Muscle layer of colon (tissue), 2 donors: Measurements from ENCODE around the gene MS4A6E.

Experiments used
- H3K27ac ChIP-seq: one replicate; pipeline ENCODE4 v1.7.0; 2013; ENCODE audit warnings: low read depth, mild to moderate bottlenecking, low read length, moderate library complexity
- H3K27me3 ChIP-seq, 2 donors: one replicate each; pipeline ENCODE4 v1.7.0; 2013; ENCODE audit warnings: low read length in 2 of 2, mild to moderate bottlenecking in 2 of 2; ENCODE audit not compliant: insufficient read depth in 2 of 2, control insufficient read depth in 1 of 2
- H3K36me3 ChIP-seq: one replicate; pipeline ENCODE4 v1.7.0; 2013; ENCODE audit warnings: mild to moderate bottlenecking, low read length; ENCODE audit not compliant: insufficient read depth
- H3K4me1 ChIP-seq: one replicate; pipeline ENCODE4 v1.7.0; 2013; ENCODE audit warnings: mild to moderate bottlenecking, low read length; ENCODE audit not compliant: insufficient read depth
- H3K4me3 ChIP-seq, 2 donors: one replicate each; pipeline ENCODE4 v1.7.0; 2013; ENCODE audit warnings: low read length in 2 of 2, low read depth in 1 of 2, mild to moderate bottlenecking in 1 of 2, moderate library complexity in 1 of 2
- H3K9ac ChIP-seq: one replicate; pipeline ENCODE4 v1.7.0; 2013; ENCODE audit warnings: low read length
- H3K9me3 ChIP-seq: one replicate; pipeline ENCODE4 v1.7.0; 2013; ENCODE audit warnings: mild to moderate bottlenecking, low read length
- donor health status: abdominal sarcoma.
- donor health status: Adenocarcinoma of cecum.

MS4A6E gene

GRCh38 chr11:60377401-60378136 is 50.5 kb downstream of the MS4A6E start:
- Histone ChIP-seq H3K27ac (no peak overlapping the region), H3K4me3 (no peak overlapping the region), H3K36me3 (no peaks in the 10 kb centered on the region), H3K9ac (no peak overlapping the region), H3K4me1 (no peaks in the 10 kb centered on the region), H3K27me3 (no peaks in the 10 kb centered on the region), H3K9me3 (no peaks in the 10 kb centered on the region)

GRCh38 chr11:60378354-60378753 is 51.3 kb downstream of the MS4A6E start, which contains the start of gene MS4A7:
MS4A7 (plus strand) TSS chr11:60378532; CDS start chr11:60383142, 4,610 bp downstream.
- H3K9ac ChIP-seq: no peak within 1 kb of the TSS
- no peaks in the 10 kb centered on the region for H3K36me3 ChIP-seq
- H3K4me3 ChIP-seq: no peak within 1 kb of the TSS
- H3K27ac ChIP-seq: no peak within 1 kb of the TSS
- no peaks in the 10 kb centered on the region for H3K27me3 ChIP-seq
- H3K4me1 ChIP-seq: no peaks in the 10 kb centered on the region
- H3K9me3 ChIP-seq: no peaks in the 10 kb centered on the region

GRCh38 chr11:60389279-60389910 is 62.3 kb downstream of the MS4A6E start:
- Histone ChIP-seq H3K27me3 (no peaks in the 10 kb centered on the region), H3K9ac (no peak overlapping the region), H3K27ac (no peak overlapping the region), H3K4me1 (no peaks in the 10 kb centered on the region), H3K36me3 (no peaks in the 10 kb centered on the region), H3K4me3 (no peak overlapping the region), H3K9me3 (no peaks in the 10 kb centered on the region)

- no peak overlapping the region for H3K9ac ChIP-seq
- no peak overlapping the region for H3K4me3 ChIP-seq
- H3K36me3 ChIP-seq: no peaks in the 10 kb centered on the region
- H3K27me3 ChIP-seq: no peaks in the 10 kb centered on the region
- H3K9me3 ChIP-seq: no peaks in the 10 kb centered on the region
- H3K27ac ChIP-seq: no peak overlapping the region
- H3K4me1 ChIP-seq: no peaks in the 10 kb centered on the region
Observed at GRCh38 chr11:60390419-60390818, 63.4 kb downstream of the MS4A6E start.
